Astrocyte (in vitro differentiated cells and primary cell): ENCODE data around the gene SEPTIN1. TPM values are rescaled to one million over a fixed set of nuclear protein-coding genes. Genes with fewer than 3 reads are reported as not detected.

Experiments
- DNase-seq: peaks from one replicate; pipeline ENCODE4 v3.0.0-alpha.2; 2010; ENCODE audit warnings: low read depth
- FAIRE-seq: peaks from 2 replicates; lab custom pipeline; 2011; peaks lifted over from hg19 to GRCh38; lab: Jason Lieb, UNC
- H2AFZ ChIP-seq: 2 replicates; pipeline ENCODE4 v1.6.0; 2012; ENCODE audit warnings: low read depth, low read length, inconsistent platforms
- H3K27ac ChIP-seq: 2 replicates; pipeline ENCODE4 v1.5.1; 2011; ENCODE audit warnings: low read depth, low read length, inconsistent platforms
- H3K27me3 ChIP-seq: 2 replicates; pipeline ENCODE4 v1.6.0; 2011; ENCODE audit warnings: low read length, inconsistent platforms; ENCODE audit not compliant: insufficient read depth
- H3K36me3 ChIP-seq: 2 replicates; pipeline ENCODE4 v1.5.1; 2011; ENCODE audit warnings: low read length, inconsistent platforms; ENCODE audit not compliant: insufficient read depth
- H3K4me1 ChIP-seq: 2 replicates; pipeline ENCODE4 v1.5.1; 2011; ENCODE audit warnings: low read length, inconsistent platforms; ENCODE audit not compliant: insufficient read depth
- H3K4me2 ChIP-seq: 2 replicates; pipeline ENCODE4 v1.6.0; 2012; ENCODE audit warnings: low read length, inconsistent platforms
- H3K4me3 ChIP-seq: 2 replicates; pipeline ENCODE4 v1.5.1; 2011; ENCODE audit warnings: low read depth, mild to moderate bottlenecking, low read length, inconsistent platforms; ENCODE audit not compliant: insufficient read depth
- H3K79me2 ChIP-seq: 2 replicates; pipeline ENCODE4 v1.6.0; 2012; ENCODE audit warnings: mild to moderate bottlenecking, low read length, inconsistent platforms; ENCODE audit not compliant: insufficient read depth
- H3K9ac ChIP-seq: 2 replicates; pipeline ENCODE4 v1.6.0; 2012; ENCODE audit warnings: mild to moderate bottlenecking, low read length, inconsistent platforms
- H3K9me3 ChIP-seq: 2 replicates; pipeline ENCODE4 v1.5.1; 2012; ENCODE audit warnings: low read depth, mild to moderate bottlenecking, low read length, inconsistent platforms; ENCODE audit not compliant: insufficient read depth
- H4K20me1 ChIP-seq: 2 replicates; pipeline ENCODE4 v1.6.0; 2012; ENCODE audit warnings: low read length, inconsistent platforms; ENCODE audit not compliant: insufficient read depth
- H3K27ac Mint-ChIP-seq: one replicate; pipeline ENCODE4 v1.8.0; 2021; ENCODE audit warnings: mild to moderate bottlenecking, mixed read lengths; ENCODE audit not compliant: unreplicated experiment
- H3K27me3 Mint-ChIP-seq: one replicate; pipeline ENCODE4 v1.8.0; 2021; ENCODE audit warnings: low read depth, mixed read lengths; ENCODE audit not compliant: unreplicated experiment
- H3K36me3 Mint-ChIP-seq: one replicate; pipeline ENCODE4 v1.8.0; 2021; ENCODE audit warnings: low read depth, mixed read lengths; ENCODE audit not compliant: unreplicated experiment
- H3K4me1 Mint-ChIP-seq: one replicate; pipeline ENCODE4 v1.8.0; 2021; ENCODE audit warnings: low read depth, mixed read lengths; ENCODE audit not compliant: unreplicated experiment
- H3K4me3 Mint-ChIP-seq: one replicate; pipeline ENCODE4 v1.8.0; 2021; ENCODE audit warnings: mild to moderate bottlenecking, moderate library complexity, mixed read lengths; ENCODE audit not compliant: unreplicated experiment
- H3K9me3 Mint-ChIP-seq: one replicate; pipeline ENCODE4 v1.8.0; 2021; ENCODE audit warnings: mild to moderate bottlenecking, mixed read lengths; ENCODE audit not compliant: unreplicated experiment
- EZH2 ChIP-seq: IDR thresholded peaks from 2 replicates; pipeline ENCODE4 v1.6.1; 2012; ENCODE audit warnings: mild to moderate bottlenecking, low read length, inconsistent platforms; ENCODE audit not compliant: insufficient read depth
- total RNA-seq: library from RNA; stranded (reverse); gene quantifications from 2 replicates; pipeline ENCODE4 v1.2.1, GENCODE V29; 2021
- TF ChIP-seq, protein P1 (sequence below): IDR thresholded peaks from 2 replicates; pipeline ENCODE4 v1.5.1; 2011; ENCODE audit warnings: low read depth, mild to moderate bottlenecking, inconsistent platforms, low read length, moderate library complexity; ENCODE audit not compliant: insufficient read depth

SEPTIN1 gene
- total RNA-seq, 1 donor from 2014 or later: 0.48 TPM

DNA sequence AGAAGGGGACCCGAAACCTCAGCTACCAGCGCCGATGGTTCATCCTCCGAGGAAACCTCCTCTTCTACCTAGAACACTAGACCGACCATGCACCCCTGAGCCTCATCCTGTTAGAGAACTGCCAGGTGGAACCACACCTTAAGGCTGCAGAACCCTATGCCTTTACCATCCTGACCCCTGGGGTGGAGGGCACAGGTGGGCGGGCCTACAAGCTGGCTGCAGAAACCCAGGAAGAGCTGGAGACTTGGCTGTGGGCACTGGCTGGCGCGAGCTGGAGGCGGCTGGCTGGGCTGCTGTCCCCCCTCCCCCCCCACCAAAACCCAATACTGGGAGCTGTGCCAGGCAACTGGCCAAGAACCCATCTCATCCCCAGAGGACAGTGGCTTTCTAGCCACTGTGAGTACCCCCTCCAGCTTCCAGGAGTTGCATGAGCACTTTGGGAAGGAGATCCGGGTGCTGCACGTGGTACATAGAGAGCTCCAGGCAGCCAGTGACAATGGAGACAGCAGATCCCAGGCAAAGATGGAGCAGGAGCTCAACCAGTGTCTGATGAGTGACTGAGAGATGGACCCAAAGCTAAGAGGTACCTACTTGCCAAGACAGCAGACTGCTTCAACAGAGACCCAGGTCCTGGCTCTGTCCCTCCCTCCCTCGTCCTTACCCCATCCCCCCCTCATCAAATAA, 25.8 kb downstream of the SEPTIN1 start:
- DNase-seq (no peak), FAIRE-seq (no peak)
- H3K4me3 Mint-ChIP-seq: peak overlapping the region; percentile 95
- Histone ChIP-seq H3K79me2 (peaks cover 70% of the 10 kb centered on the region), H3K27me3 (no peaks in the 10 kb centered on the region), H3K9ac (peak overlapping the region; percentile 29), H3K4me1 (peaks cover 21% of the 10 kb centered on the region), H3K4me3 (no peak overlapping the region), H3K36me3 (peaks cover 15% of the 10 kb centered on the region), H2AFZ (no peak overlapping the region), H3K27ac (peak overlapping the region; percentile 99), H4K20me1 (peaks cover 48% of the 10 kb centered on the region), H3K9me3 (no peaks in the 10 kb centered on the region), H3K4me2 (peak overlapping the region; percentile 96)
- peaks cover 15% of the 10 kb centered on the region for H3K4me1 Mint-ChIP-seq
- TF ChIP-seq EZH2: no peak
- TF ChIP-seq, protein P1, sequence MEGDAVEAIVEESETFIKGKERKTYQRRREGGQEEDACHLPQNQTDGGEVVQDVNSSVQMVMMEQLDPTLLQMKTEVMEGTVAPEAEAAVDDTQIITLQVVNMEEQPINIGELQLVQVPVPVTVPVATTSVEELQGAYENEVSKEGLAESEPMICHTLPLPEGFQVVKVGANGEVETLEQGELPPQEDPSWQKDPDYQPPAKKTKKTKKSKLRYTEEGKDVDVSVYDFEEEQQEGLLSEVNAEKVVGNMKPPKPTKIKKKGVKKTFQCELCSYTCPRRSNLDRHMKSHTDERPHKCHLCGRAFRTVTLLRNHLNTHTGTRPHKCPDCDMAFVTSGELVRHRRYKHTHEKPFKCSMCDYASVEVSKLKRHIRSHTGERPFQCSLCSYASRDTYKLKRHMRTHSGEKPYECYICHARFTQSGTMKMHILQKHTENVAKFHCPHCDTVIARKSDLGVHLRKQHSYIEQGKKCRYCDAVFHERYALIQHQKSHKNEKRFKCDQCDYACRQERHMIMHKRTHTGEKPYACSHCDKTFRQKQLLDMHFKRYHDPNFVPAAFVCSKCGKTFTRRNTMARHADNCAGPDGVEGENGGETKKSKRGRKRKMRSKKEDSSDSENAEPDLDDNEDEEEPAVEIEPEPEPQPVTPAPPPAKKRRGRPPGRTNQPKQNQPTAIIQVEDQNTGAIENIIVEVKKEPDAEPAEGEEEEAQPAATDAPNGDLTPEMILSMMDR: no peak
- peaks cover 23% of the 10 kb centered on the region for H3K36me3 Mint-ChIP-seq
- H3K9me3 Mint-ChIP-seq: no peaks in the 10 kb centered on the region
- no peaks in the 10 kb centered on the region for H3K27me3 Mint-ChIP-seq
- H3K27ac Mint-ChIP-seq: peak overlapping the region; percentile 99

DNA sequence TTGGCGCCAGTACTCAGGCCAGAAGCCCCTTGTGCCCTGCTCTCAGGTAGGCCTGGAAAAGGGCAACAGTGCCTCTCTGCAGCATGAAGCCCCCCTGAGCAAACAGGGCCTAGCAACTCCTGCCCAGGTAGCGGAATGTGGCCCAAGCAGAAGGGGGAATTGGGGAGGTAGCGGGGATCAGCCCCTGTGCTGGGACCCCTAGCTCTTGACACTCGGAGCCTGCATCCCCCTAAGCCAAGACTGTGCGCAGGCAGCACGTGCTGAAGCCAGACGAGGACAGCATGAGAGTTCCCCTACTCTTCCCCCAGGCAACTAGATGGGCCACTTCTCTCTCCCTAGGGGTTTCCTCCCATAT, 26.4 kb downstream of the SEPTIN1 start:
- Mint-ChIP-seq H3K36me3 (peaks cover 23% of the 10 kb centered on the region), H3K4me1 (peaks cover 15% of the 10 kb centered on the region)

More for the DNA sequence above, 26.4 kb downstream of the SEPTIN1 start:
- Histone ChIP-seq H3K9ac (peak overlapping the region; percentile 96), H3K4me3 (peak overlapping the region; percentile 93), H2AFZ (peak overlapping the region; percentile 66), H3K9me3 (no peaks in the 10 kb centered on the region), H3K27ac (peak overlapping the region; percentile 99), H3K36me3 (peaks cover 16% of the 10 kb centered on the region), H3K4me1 (peaks cover 23% of the 10 kb centered on the region), H3K4me2 (peak overlapping the region; percentile 96), H4K20me1 (peaks cover 50% of the 10 kb centered on the region), H3K27me3 (no peaks in the 10 kb centered on the region), H3K79me2 (peaks cover 67% of the 10 kb centered on the region)
- DNase-seq (no peak), FAIRE-seq (no peak)
- H3K27me3 Mint-ChIP-seq: no peaks in the 10 kb centered on the region
- H3K4me3 Mint-ChIP-seq: peak overlapping the region; percentile 95
- peak overlapping the region; percentile 99 for H3K27ac Mint-ChIP-seq
- TF ChIP-seq, protein P1: no peak
- no peak for TF ChIP-seq EZH2
- H3K9me3 Mint-ChIP-seq: no peaks in the 10 kb centered on the region
